PFSK-1 (cell line): ENCODE results near the gene TLNRD1.

Experiments
- POLR2AphosphoS5 ChIP-seq: IDR thresholded peaks from 2 replicates; pipeline ENCODE4 v1.6.1; 2012; ENCODE audit warnings: low read depth, mild to moderate bottlenecking, control low read depth, low read length, moderate library complexity
- REST ChIP-seq, 2 experiments: IDR thresholded peaks; 2 replicates each; pipeline versions ENCODE4 v1.6.1 to v1.8.0; 2011 to 2012; ENCODE audit warnings: low read depth in 2 of 2, low read length in 2 of 2, control low read depth in 1 of 2, inconsistent platforms in 1 of 2, mild to moderate bottlenecking in 1 of 2, moderate library complexity in 1 of 2; ENCODE audit not compliant: insufficient read depth in 1 of 2
- TAF1 ChIP-seq: IDR thresholded peaks from 2 replicates; pipeline ENCODE4 v1.6.1; 2012; ENCODE audit warnings: low read length, control low read depth, borderline replicate concordance; ENCODE audit not compliant: insufficient read depth

- no peak for TF ChIP-seq POLR2AphosphoS5
- TF ChIP-seq REST (IDR thresholded peaks at IDR 0.05; ENCODE audit: insufficient read depth in 1 of 2, low read depth in 2 of 2, low read length in 2 of 2), result no peak
- TF ChIP-seq TAF1, result no peak
Observed at GRCh38 chr15:81050259-81050658, 49.5 kb downstream of the TLNRD1 start.
